Caco-2 (cell line): ENCODE measurements around the gene RAB3GAP2. TPM values are rescaled to one million over a fixed set of nuclear protein-coding genes. Genes with fewer than 3 reads are reported as not detected.

Source experiments
- BruUV-seq: library from RNA; stranded (reverse); fragments of 400-500 nt; replicated peaks from 2 replicates; lab custom pipeline; 2021; lab: Mats Ljungman, UMichigan
- CTCF ChIA-PET: fragments of 300-600 bp; sonication (Branson Sonifier 250); formaldehyde crosslinking; loops from one replicate; lab custom pipeline; 2022; ENCODE audit warnings: antibody characterized with exemption; lab: Charles Lee
- POLR2A ChIA-PET: fragments of 300-600 bp; sonication (Branson Sonifier 250); formaldehyde crosslinking; loops from one replicate; lab custom pipeline; 2022; ENCODE audit warnings: antibody characterized with exemption; lab: Charles Lee
- DNase-seq, 2 experiments: peaks; one replicate each; pipeline versions ENCODE4 v3.0.0 to v3.0.0-alpha.2; 2020 to 2022
- H3K27me3 ChIP-seq: replicated peaks from 2 replicates; pipeline ENCODE4 v1.6.0; 2011; ENCODE audit warnings: low read length; ENCODE audit not compliant: control insufficient read depth, insufficient read depth
- H3K36me3 ChIP-seq: 2 replicates; pipeline ENCODE4 v1.5.1; 2011; ENCODE audit warnings: low read length; ENCODE audit not compliant: control insufficient read depth, insufficient read depth
- H3K4me1 ChIP-seq: fragments of 250-450 bp; sonication (Bioruptor Pico); 2 replicates; pipeline ENCODE4 v1.5.1; 2020; ENCODE audit warnings: mild to moderate bottlenecking
- H3K4me3 ChIP-seq: 2 replicates; pipeline ENCODE4 v1.5.1; 2011; ENCODE audit warnings: low read depth, mild to moderate bottlenecking, control low read depth, low read length
- H3K9me3 ChIP-seq: fragments of 250-450 bp; sonication (Bioruptor Pico); 2 replicates; pipeline ENCODE4 v1.5.1; 2020; ENCODE audit warnings: mild to moderate bottlenecking, moderate library complexity
- H3K27ac Mint-ChIP-seq: one replicate; pipeline ENCODE4 v1.8.0; 2022; ENCODE audit warnings: mixed read lengths; ENCODE audit not compliant: unreplicated experiment
- H3K27me3 Mint-ChIP-seq: one replicate; pipeline ENCODE4 v1.8.0; 2022; ENCODE audit warnings: mixed read lengths; ENCODE audit not compliant: insufficient read depth, unreplicated experiment
- H3K36me3 Mint-ChIP-seq: one replicate; pipeline ENCODE4 v1.8.0; 2022; ENCODE audit warnings: mild to moderate bottlenecking, mixed read lengths; ENCODE audit not compliant: insufficient read depth, unreplicated experiment
- H3K4me1 Mint-ChIP-seq: one replicate; pipeline ENCODE4 v1.8.0; 2022; ENCODE audit warnings: low read depth, mixed read lengths; ENCODE audit not compliant: unreplicated experiment
- H3K4me3 Mint-ChIP-seq: one replicate; pipeline ENCODE4 v1.8.0; 2022; ENCODE audit warnings: mild to moderate bottlenecking, moderate library complexity, mixed read lengths; ENCODE audit not compliant: unreplicated experiment
- H3K9me3 Mint-ChIP-seq: one replicate; pipeline ENCODE4 v1.8.0; 2022; ENCODE audit warnings: mixed read lengths; ENCODE audit not compliant: unreplicated experiment
- CTCF ChIP-seq, 2 experiments: fragments of 200-600 bp in 1 of 2; IDR thresholded peaks; 1 replicate in 1 of 2; 2 replicates in 1 of 2; pipeline versions ENCODE4 v1.5.1 to v1.8.0; 2011 to 2022; ENCODE audit warnings: antibody characterized with exemption in 1 of 2, control low read depth in 1 of 2, inconsistent platforms in 1 of 2, low read depth in 1 of 2, low read length in 1 of 2, mild to moderate bottlenecking in 1 of 2, moderate library complexity in 1 of 2; ENCODE audit not compliant: insufficient read depth in 1 of 2, severe bottlenecking in 1 of 2, unreplicated experiment in 1 of 2
- intact Hi-C: fragments of 100-400 bp; cut with micrococcal nuclease; formaldehyde crosslinking; loops from one replicate; pipeline ENCODE4 v1.10.0; 2022; ENCODE audit not compliant: unreplicated experiment
- total RNA-seq: library from RNA; stranded (reverse); gene quantifications from 2 replicates; pipeline ENCODE4 v1.2.3, GENCODE V29; 2022

RAB3GAP2 gene
- total RNA-seq, 1 experiment from 2014 or later = 41.1 TPM

GRCh38 chr1:220123066-220123465 lies 149.2 kb downstream of the RAB3GAP2 start:
- Histone ChIP-seq H3K4me1 (peaks cover 57% of the 10 kb centered on the region), H3K4me3 (no peak overlapping the region), H3K9me3 (no peaks in the 10 kb centered on the region), H3K36me3 (peaks cover 2% of the 10 kb centered on the region; the same call in 1 of the 2 replicates), H3K27me3 (no peaks in the 10 kb centered on the region)
- TF ChIP-seq CTCF (IDR thresholded peaks at IDR 0.05; ENCODE audit: insufficient read depth in 1 of 2, low read depth in 1 of 2, low read length in 1 of 2, severe bottlenecking in 1 of 2, unreplicated experiment in 1 of 2) = no peak
- CTCF ChIA-PET = no interaction called here
- Mint-ChIP-seq H3K27ac (peak overlapping the region; percentile 90), H3K9me3 (no peaks in the 10 kb centered on the region), H3K4me3 (no peak overlapping the region), H3K27me3 (no peaks in the 10 kb centered on the region), H3K36me3 (peaks cover 39% of the 10 kb centered on the region), H3K4me1 (peaks cover 27% of the 10 kb centered on the region)
- DNase-seq = no peak
- intact Hi-C loops = no loop called here
- POLR2A ChIA-PET = interaction anchor here (0.6 kb wide), 1 partner anchor 79 kb away, joined by 18 read pairs; no protein-coding TSS in a partner anchor
- no TSS peak for BruUV-seq

- ChIA-PET CTCF (no interaction called here), POLR2A (interaction anchor here (0.6 kb wide), 1 partner anchor 78 kb away, joined by 18 read pairs; no protein-coding TSS in a partner anchor)
- no peaks in the 10 kb centered on the region for H3K9me3 Mint-ChIP-seq
- no peaks in the 10 kb centered on the region for H3K27me3 Mint-ChIP-seq
- TF ChIP-seq CTCF (IDR thresholded peaks at IDR 0.05; ENCODE audit: insufficient read depth in 1 of 2, low read depth in 1 of 2, low read length in 1 of 2, severe bottlenecking in 1 of 2, unreplicated experiment in 1 of 2) = no peak
- H3K4me3 ChIP-seq = 0 out of 2 replicates have a peak overlapping the region, but pooled peaks have one; percentile 13
- peaks cover under 1% of the 10 kb centered on the region; the same call in 1 of the 2 replicates for H3K36me3 ChIP-seq
- H3K36me3 Mint-ChIP-seq = peaks cover 38% of the 10 kb centered on the region
- H3K4me1 Mint-ChIP-seq = peaks cover 27% of the 10 kb centered on the region
- H3K9me3 ChIP-seq = no peaks in the 10 kb centered on the region
- no TSS peak for BruUV-seq
- H3K27me3 ChIP-seq = no peaks in the 10 kb centered on the region
- intact Hi-C loops = loop anchor here (1.0 kb wide), 1 partner anchor 28 kb away; the partner anchor contains the start of gene IARS2
- H3K4me1 ChIP-seq = peaks cover 57% of the 10 kb centered on the region
- peak overlapping the region; percentile 73 for H3K4me3 Mint-ChIP-seq
- DNase-seq = peak; percentile 62 to 66
- H3K27ac Mint-ChIP-seq = peak overlapping the region; percentile 90
These were observed 150.3 kb downstream of the RAB3GAP2 start for GRCh38 chr1:220121791-220122530.

- ChIA-PET CTCF (no interaction called here), POLR2A (no interaction called here)
- Mint-ChIP-seq H3K4me1 (peaks cover 18% of the 10 kb centered on the region), H3K27ac (peak overlapping the region; percentile 94), H3K36me3 (peaks cover 52% of the 10 kb centered on the region), H3K9me3 (no peaks in the 10 kb centered on the region), H3K27me3 (no peaks in the 10 kb centered on the region), H3K4me3 (peak overlapping the region; percentile 73)
- no TSS peak for BruUV-seq
- Histone ChIP-seq H3K36me3 (no peaks in the 10 kb centered on the region), H3K4me1 (peaks cover 47% of the 10 kb centered on the region), H3K4me3 (peak overlapping the region; percentile 25), H3K9me3 (no peaks in the 10 kb centered on the region; the same call in 1 of the 2 replicates), H3K27me3 (no peaks in the 10 kb centered on the region)
- peak in 1 of 2 experiments; percentile 50 for DNase-seq
- no peak for TF ChIP-seq CTCF (IDR thresholded peaks at IDR 0.05; ENCODE audit: insufficient read depth in 1 of 2, low read depth in 1 of 2, low read length in 1 of 2, severe bottlenecking in 1 of 2, unreplicated experiment in 1 of 2)
- intact Hi-C loops = loop anchor here (2.0 kb wide), 1 partner anchor 72 kb away; the partner anchor contains the start of gene EPRS1
These were observed 153.2 kb downstream of the RAB3GAP2 start for GRCh38 chr1:220119043-220119512.
